T-cell (primary cell): ENCODE measurements around the gene CRACR2B. TPM values are rescaled to one million over a fixed set of nuclear protein-coding genes. Genes with fewer than 3 reads are reported as not detected.

Experiments
- ATAC-seq, 4 experiments: fragments of 200-7000 bp in 3 of 4; fragments of 150-1000 bp in 1 of 4; cut with Tn5 transposase; replicated peaks in 1 of 4; 1 replicate in 3 of 4; 2 replicates in 1 of 4; pipeline ENCODE4 v1.10.0; 2021; ENCODE audit warnings: moderate library complexity in 3 of 4, mild to moderate bottlenecking in 2 of 4, moderate number of reproducible peaks in 1 of 4
- CTCF ChIA-PET, 2 donors: fragments of 300-600 bp; sonication (Branson Sonifier 250); formaldehyde crosslinking; loops; one replicate each; lab custom pipeline; 2022; ENCODE audit warnings: antibody characterized with exemption in 2 of 2; lab: Charles Lee
- POLR2A ChIA-PET, 2 donors: fragments of 300-600 bp; sonication (Branson Sonifier 250); formaldehyde crosslinking; loops; one replicate each; lab custom pipeline; 2022; ENCODE audit warnings: antibody characterized with exemption in 2 of 2; lab: Charles Lee
- DNase-seq, 35 experiments: peaks; one replicate each; pipeline versions ENCODE4 v3.0.0 to v3.0.0-alpha.2; 2013 to 2023
- H3K27ac ChIP-seq: one replicate; pipeline ENCODE4 v1.5.1; 2013; ENCODE audit warnings: low read length
- H3K27me3 ChIP-seq, 2 experiments: replicated peaks in 1 of 2; 1 replicate in 1 of 2; 2 replicates in 1 of 2; pipeline versions ENCODE4 v1.6.1 to v1.7.0; 2013; ENCODE audit warnings: low read length in 1 of 2, mixed read lengths in 1 of 2; ENCODE audit not compliant: control insufficient read depth in 2 of 2, insufficient read depth in 2 of 2; ENCODE audit errors: extremely low read depth in 1 of 2
- H3K36me3 ChIP-seq, 2 donors: 1 replicate in 1 of 2; 2 replicates in 1 of 2; pipeline versions ENCODE4 v1.6.1 to v1.7.0; 2013; ENCODE audit warnings: low read length in 1 of 2; ENCODE audit not compliant: control insufficient read depth in 2 of 2, insufficient read depth in 1 of 2; ENCODE audit errors: extremely low read depth in 1 of 2
- H3K4me1 ChIP-seq, 2 experiments: 1 replicate in 1 of 2; 2 replicates in 1 of 2; pipeline versions ENCODE4 v1.6.1 to v1.7.0; 2013; ENCODE audit warnings: low read length in 2 of 2, mixed read lengths in 1 of 2; ENCODE audit not compliant: insufficient read depth in 2 of 2, control insufficient read depth in 1 of 2; ENCODE audit errors: extremely low read depth in 1 of 2
- H3K4me3 ChIP-seq, 2 donors: 1 replicate in 1 of 2; 2 replicates in 1 of 2; pipeline versions ENCODE4 v1.5.1 to v1.7.0; 2013; ENCODE audit warnings: mild to moderate bottlenecking in 2 of 2, low read length in 1 of 2, moderate library complexity in 1 of 2; ENCODE audit not compliant: control insufficient read depth in 1 of 2; ENCODE audit errors: extremely low read depth in 1 of 2
- H3K9me3 ChIP-seq: 2 replicates; pipeline ENCODE4 v1.7.0; 2013
- H3K27ac Mint-ChIP-seq, 2 donors: one replicate each; pipeline ENCODE4 v1.8.0; 2020 to 2021; ENCODE audit warnings: mild to moderate bottlenecking in 2 of 2, mixed read lengths in 2 of 2
- H3K27me3 Mint-ChIP-seq, 2 donors: one replicate each; pipeline ENCODE4 v1.8.0; 2021 to 2022; ENCODE audit warnings: mixed read lengths in 2 of 2
- H3K36me3 Mint-ChIP-seq: one replicate; pipeline ENCODE4 v1.8.0; 2021; ENCODE audit warnings: mixed read lengths
- H3K4me1 Mint-ChIP-seq, 3 donors: one replicate each; pipeline ENCODE4 v1.8.0; 2020 to 2022; ENCODE audit warnings: mixed read lengths in 3 of 3, mild to moderate bottlenecking in 1 of 3
- H3K4me3 Mint-ChIP-seq, 3 donors: one replicate each; pipeline ENCODE4 v1.8.0; 2020 to 2022; ENCODE audit warnings: mild to moderate bottlenecking in 3 of 3, mixed read lengths in 3 of 3, moderate library complexity in 3 of 3
- H3K9me3 Mint-ChIP-seq, 3 donors: one replicate each; pipeline ENCODE4 v1.8.0; 2020 to 2022; ENCODE audit warnings: mixed read lengths in 3 of 3
- WGBS: methylation state at CpG from one replicate; pipeline ENCODE4 v1.1.5; 2013; ENCODE audit warnings: missing lambda C conversion rate; ENCODE audit not compliant: insufficient coverage; 5-methylcytosine and 5-hydroxymethylcytosine counted together
- total RNA-seq, 35 experiments: library from RNA in 6 of 35; stranded (reverse) in 6 of 35; fragments of 120-200 nt in 1 of 35; gene quantifications; one replicate each; pipeline versions ENCODE4 v1.2.1 to v1.2.4 and lab custom pipeline; 2013 to 2026

CRACR2B gene
- total RNA-seq, 5 donors from 2014 or later (not counting 1 experiment from before 2014, with no cell fraction given): 1.4 to 2.9 (median 1.5) TPM

DNA sequence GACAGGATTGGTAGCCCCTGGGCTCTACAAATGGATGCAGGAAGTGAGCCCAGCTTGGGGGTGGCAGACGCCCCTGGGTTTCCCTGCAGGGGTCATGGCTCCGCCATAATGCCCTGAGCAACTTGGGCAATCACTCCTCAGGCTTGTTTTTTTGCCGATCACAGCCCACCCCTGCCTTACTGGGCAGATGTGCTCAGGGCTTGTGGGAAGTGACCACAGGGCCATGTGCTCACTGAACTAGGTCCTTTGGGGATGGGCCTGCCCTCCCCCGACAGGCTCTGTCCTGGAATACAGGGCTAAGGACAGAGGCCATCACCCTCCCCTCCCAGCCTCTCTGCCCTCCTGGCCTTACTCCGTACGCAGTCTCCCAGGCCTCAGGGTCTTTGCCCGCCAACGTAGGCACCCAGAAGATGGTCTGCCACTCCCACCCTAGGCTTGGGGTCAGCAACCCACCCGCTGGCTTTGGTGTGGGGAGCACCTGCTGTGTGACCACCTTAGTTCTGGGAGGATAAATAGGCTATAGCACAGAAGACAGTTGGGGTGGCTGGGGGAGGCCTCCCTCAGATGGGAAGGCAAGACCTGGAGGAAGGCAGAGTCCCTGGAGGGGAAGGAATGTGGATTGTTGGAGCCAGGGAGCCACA, 14.1 kb upstream of the CRACR2B start:
- H3K36me3 ChIP-seq: peaks cover 21 to 27% of the 10 kb centered on the region in 2 donors
- DNase-seq (no peak), ATAC-seq (no peak)
- Mint-ChIP-seq H3K4me3 (no peak overlapping the region), H3K36me3 (peaks cover 20% of the 10 kb centered on the region), H3K27ac (no peak overlapping the region), H3K27me3 (no peaks in the 10 kb centered on the region), H3K9me3 (no peaks in the 10 kb centered on the region), H3K4me1 (peaks cover 29 to 34% (median 31%) of the 10 kb centered on the region in 3 donors)
- peaks cover 13 to 34% of the 10 kb centered on the region in 2 experiments for H3K4me1 ChIP-seq
- no peaks in the 10 kb centered on the region for H3K27me3 ChIP-seq
- POLR2A ChIA-PET: interaction anchor here in 1 of 2 donors (0.6 kb wide), 2 partner anchors 9 to 29 kb away, joined by 3 read pairs; no protein-coding TSS in a partner anchor
- H3K27ac ChIP-seq: no peak overlapping the region
- CTCF ChIA-PET: no interaction called here
- no peaks in the 10 kb centered on the region for H3K9me3 ChIP-seq
- H3K4me3 ChIP-seq: no peak overlapping the region
- 77% methylated on average over 4 of the region's 9 CpGs for WGBS

DNA sequence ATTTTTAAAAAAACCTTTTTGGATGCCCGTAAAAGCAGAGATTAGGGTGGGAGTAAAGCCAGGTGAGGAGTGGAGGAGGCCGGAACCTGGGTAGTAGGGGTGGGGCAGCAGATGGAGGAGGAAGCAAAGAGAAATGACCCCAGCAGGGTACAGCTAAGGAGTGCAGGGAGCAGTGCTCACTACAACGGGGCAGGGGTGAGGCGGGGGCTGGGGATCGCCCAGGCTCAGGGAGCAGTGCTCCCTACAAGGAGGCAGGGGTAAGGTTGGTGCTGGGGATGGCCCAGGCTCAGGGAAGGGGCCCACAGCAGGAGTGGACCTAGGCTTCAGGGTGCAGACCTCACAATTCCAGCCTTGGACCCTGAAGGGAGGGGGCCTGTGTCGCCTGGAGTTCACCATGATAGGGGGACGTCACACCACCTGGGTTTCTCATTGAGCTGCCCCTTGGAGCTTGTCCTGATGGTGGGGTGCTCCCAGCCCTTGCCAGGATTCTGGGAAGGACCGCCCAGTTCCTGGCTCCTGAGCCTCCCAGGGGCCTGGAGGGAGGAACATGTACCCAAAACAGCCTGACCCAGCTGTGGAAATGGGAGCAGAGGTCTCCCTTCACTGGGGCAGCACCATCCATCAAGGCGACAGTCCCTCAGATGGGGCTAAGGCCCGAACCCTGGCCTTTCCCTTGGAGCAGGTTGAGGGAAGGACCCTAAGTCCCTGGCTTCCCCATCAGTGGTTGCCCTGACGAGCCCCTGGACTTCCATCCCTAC, 11.9 kb upstream of the CRACR2B start:
- Mint-ChIP-seq H3K9me3 (no peaks in the 10 kb centered on the region), H3K36me3 (peaks cover 20% of the 10 kb centered on the region), H3K4me3 (no peak overlapping the region), H3K4me1 (peaks cover 21 to 28% (median 23%) of the 10 kb centered on the region in 3 donors), H3K27ac (no peak overlapping the region), H3K27me3 (no peaks in the 10 kb centered on the region)
- CTCF ChIA-PET: no interaction called here
- ATAC-seq (no peak), DNase-seq (no peak)
- H3K4me3 ChIP-seq: no peak overlapping the region
- WGBS: 93% methylated on average over 11 of the region's 11 CpGs
- H3K27ac ChIP-seq: no peak overlapping the region
- H3K27me3 ChIP-seq: no peaks in the 10 kb centered on the region
- no peaks in the 10 kb centered on the region for H3K9me3 ChIP-seq
- H3K4me1 ChIP-seq: peaks cover 14 to 35% of the 10 kb centered on the region in 2 experiments
- peaks cover 21 to 27% of the 10 kb centered on the region in 2 donors for H3K36me3 ChIP-seq
- POLR2A ChIA-PET: no interaction called here

DNA sequence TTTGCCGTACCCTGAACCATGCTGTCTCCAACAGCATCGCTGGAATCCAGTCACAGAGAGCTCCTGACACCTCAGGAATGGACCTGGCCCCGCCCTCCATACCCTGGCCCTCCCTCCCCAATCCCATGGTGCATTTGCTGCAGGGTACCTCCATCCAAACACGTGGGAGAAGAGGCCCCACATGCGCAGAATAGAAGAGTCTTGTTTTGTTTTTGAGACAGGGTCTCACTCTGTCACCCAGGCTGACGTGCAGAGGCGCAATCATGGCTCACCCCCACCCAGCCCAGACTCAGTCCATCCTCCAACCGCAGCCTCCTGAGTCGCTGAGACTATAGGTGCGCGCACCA, 11.3 kb upstream of the CRACR2B start:
- 92% methylated on average over 2 of the region's 11 CpGs for WGBS
- CTCF ChIA-PET: no interaction called here
- ATAC-seq: no peak
- Mint-ChIP-seq H3K27ac (no peak overlapping the region), H3K4me3 (no peak overlapping the region), H3K36me3 (peaks cover 15% of the 10 kb centered on the region), H3K9me3 (no peaks in the 10 kb centered on the region), H3K27me3 (no peaks in the 10 kb centered on the region), H3K4me1 (peaks cover 20 to 26% (median 22%) of the 10 kb centered on the region in 3 donors)
- DNase-seq: no peak
- no peaks in the 10 kb centered on the region for H3K9me3 ChIP-seq
- no peaks in the 10 kb centered on the region for H3K27me3 ChIP-seq
- POLR2A ChIA-PET: interaction anchor here in 1 of 2 donors (0.6 kb wide), 1 partner anchor 240 kb away, joined by 3 read pairs; the partner anchor contains the start of gene PHRF1
- no peak overlapping the region for H3K27ac ChIP-seq
- peaks cover 8 to 35% of the 10 kb centered on the region in 2 experiments for H3K4me1 ChIP-seq
- H3K4me3 ChIP-seq: no peak overlapping the region
- H3K36me3 ChIP-seq: peaks cover 18 to 25% of the 10 kb centered on the region in 2 donors

DNA sequence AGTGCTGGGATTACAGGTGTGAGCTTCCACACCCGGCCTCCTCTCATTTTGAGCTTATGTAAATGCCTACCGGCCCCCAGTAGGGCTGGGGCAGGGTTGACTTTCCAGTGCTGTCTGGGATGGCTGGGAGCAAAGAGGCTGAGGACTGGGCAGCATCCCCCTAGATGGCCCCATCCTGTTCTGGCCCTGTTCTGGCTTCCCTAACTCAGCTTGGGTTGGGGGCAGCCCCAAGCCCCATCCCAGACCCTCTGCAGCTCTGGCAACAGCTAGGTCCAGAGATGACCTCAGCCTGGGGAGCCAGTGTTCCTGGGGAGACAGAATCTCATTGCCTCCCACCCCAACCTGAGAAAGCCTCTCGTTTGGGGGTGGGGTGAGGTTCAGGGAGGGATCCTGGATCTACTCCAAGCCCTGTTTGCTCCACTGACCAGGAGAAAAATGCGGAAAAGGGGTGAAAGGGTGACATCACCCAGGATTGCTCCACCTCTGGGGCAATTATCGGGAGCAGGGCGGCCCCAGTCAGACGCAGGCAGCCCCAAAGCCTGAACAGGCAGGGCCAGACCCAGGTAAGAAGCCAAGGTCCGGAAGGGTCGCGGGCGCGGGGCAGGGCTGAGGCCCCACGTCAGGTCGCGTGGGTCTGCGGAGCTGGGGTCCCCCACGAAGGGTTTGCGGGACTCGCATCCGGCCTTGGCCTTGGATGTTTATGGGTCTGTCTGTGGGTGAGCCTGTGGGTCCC, 9.2 kb upstream of the CRACR2B start, which contains the start of gene PNPLA2:
PNPLA2 (plus strand) TSS at position 519 of the 733 bp plus-strand sequence. CDS start 805 bp downstream, outside the sequence.
- no peaks in the 10 kb centered on the region for H3K9me3 ChIP-seq
- WGBS: 33% methylated on average over 17 of the region's 20 CpGs
- CTCF ChIA-PET: interaction anchor here in 1 of 2 donors (1.6 kb wide), 1 partner anchor 10 kb away, joined by 6 read pairs; the partner anchor contains the start of gene RPLP2
- POLR2A ChIA-PET: interaction anchor here (0.6 to 0.9 kb wide), 5 partner anchors 10 to 493 kb away, joined by 3 to 11 read pairs (median 5); no protein-coding TSS in a partner anchor
- Mint-ChIP-seq H3K27ac (peak within 1 kb of the TSS; percentile 75 to 84), H3K9me3 (no peaks in the 10 kb centered on the region), H3K4me3 (peak within 1 kb of the TSS; percentile 83 to 86 (median 84)), H3K4me1 (peaks cover 7 to 20% (median 13%) of the 10 kb centered on the region in 3 donors), H3K36me3 (peaks cover 14% of the 10 kb centered on the region), H3K27me3 (no peaks in the 10 kb centered on the region)
- DNase-seq (no peak), ATAC-seq (no peak)
- peak within 1 kb of the TSS; percentile 47 for H3K27ac ChIP-seq
- H3K27me3 ChIP-seq: peaks cover 0 to 5% of the 10 kb centered on the region in 2 experiments
- H3K36me3 ChIP-seq: peaks cover 3 to 16% of the 10 kb centered on the region in 2 donors
- H3K4me3 ChIP-seq: peak within 1 kb of the TSS; percentile 58 to 83
- H3K4me1 ChIP-seq: peaks cover 5 to 35% of the 10 kb centered on the region in 2 experiments

DNA sequence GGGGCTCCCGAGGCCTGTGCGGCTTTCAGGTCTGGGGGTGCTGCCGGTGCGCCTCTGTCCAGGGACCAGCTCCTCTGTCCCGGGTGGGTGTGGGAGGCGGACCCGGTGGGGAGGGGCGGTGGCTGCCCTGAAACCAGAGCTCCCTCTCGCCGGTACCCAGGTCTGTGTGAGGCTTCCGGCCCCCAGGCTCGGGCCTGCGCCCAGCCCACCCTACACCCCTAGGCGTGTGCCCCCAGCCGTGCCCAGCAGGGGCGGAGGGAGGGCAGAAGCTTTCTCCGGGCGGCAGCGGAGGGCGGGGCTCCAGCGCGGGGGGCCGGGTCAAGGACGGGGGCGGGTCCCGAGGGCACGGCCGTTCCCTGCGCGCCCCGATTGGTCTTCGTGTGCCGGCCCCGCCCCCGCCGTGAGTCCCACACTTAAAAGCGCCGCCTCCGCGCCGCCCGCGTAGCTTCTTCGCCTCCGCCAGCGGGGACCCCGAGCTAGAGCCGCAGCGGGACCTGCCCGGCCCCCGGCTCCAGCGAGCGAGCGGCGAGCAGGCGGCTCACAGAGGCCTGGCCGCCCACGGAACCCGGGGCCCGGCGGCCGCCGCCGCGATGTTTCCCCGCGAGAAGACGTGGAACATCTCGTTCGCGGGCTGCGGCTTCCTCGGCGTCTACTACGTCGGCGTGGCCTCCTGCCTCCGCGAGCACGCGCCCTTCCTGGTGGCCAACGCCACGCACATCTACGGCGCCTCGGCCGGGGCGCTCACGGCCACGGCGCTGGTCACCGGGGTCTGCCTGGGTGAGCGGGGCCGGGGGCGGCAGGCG, 8.4 kb upstream of the CRACR2B start:
- H3K9me3 Mint-ChIP-seq: no peaks in the 10 kb centered on the region
- peaks cover 0 to 5% of the 10 kb centered on the region in 2 experiments for H3K27me3 ChIP-seq
- peaks cover 7 to 20% (median 13%) of the 10 kb centered on the region in 3 donors for H3K4me1 Mint-ChIP-seq
- H3K27ac Mint-ChIP-seq: peak overlapping the region; percentile 74 to 84
- no peaks in the 10 kb centered on the region for H3K9me3 ChIP-seq
- H3K27me3 Mint-ChIP-seq: no peaks in the 10 kb centered on the region
- ATAC-seq: peak; percentile 76 to 86 (median 82)
- peaks cover 5 to 35% of the 10 kb centered on the region in 2 experiments for H3K4me1 ChIP-seq
- under 1% methylated on average over 87 of the region's 96 CpGs for WGBS
- H3K36me3 ChIP-seq: peaks cover 1 to 21% of the 10 kb centered on the region in 2 donors
- H3K4me3 ChIP-seq: peak overlapping the region; percentile 58 to 83
- H3K27ac ChIP-seq: peak overlapping the region; percentile 47
- ChIA-PET CTCF (interaction anchor here in 1 of 2 donors (1.6 kb wide), 1 partner anchor 10 kb away, joined by 6 read pairs; the partner anchor contains the start of gene RPLP2), POLR2A (interaction anchor here (0.6 to 1.1 kb wide), 7 partner anchors 9 to 492 kb away, joined by 3 to 11 read pairs (median 5); partner anchors contain the start of gene RPLP2 (in 1 of the 2))
- DNase-seq: peak; percentile 78 to 95 (median 89)
- peak overlapping the region; percentile 83 to 86 (median 84) for H3K4me3 Mint-ChIP-seq
- peaks cover 10% of the 10 kb centered on the region for H3K36me3 Mint-ChIP-seq
